Right cardiac atrium (tissue), 5 donors: ENCODE data around the gene FBXW11. TPM values are rescaled to one million over a fixed set of nuclear protein-coding genes. Genes with fewer than 3 reads are reported as not detected.
A peak's percentile ranks its signal among the peaks of the same experiment; 100 is the strongest.

Experiments
- ATAC-seq, 2 donors: fragments of 200-7000 bp; cut with Tn5 transposase; one replicate each; pipeline versions ENCODE4 v1.8.0 to v1.9.1; 2020; ENCODE audit warnings: moderate library complexity in 2 of 2, mild to moderate bottlenecking in 1 of 2
- DNase-seq, 3 donors: peaks; one replicate each; pipeline ENCODE4 v3.0.0-alpha.2; 2020
- H3K27ac ChIP-seq: one replicate; pipeline ENCODE4 v1.5.1; 2013; ENCODE audit warnings: mild to moderate bottlenecking, low read length, control low read depth, moderate library complexity
- H3K27me3 ChIP-seq: one replicate; pipeline ENCODE4 v1.6.1; 2013; ENCODE audit not compliant: control insufficient read depth, insufficient read depth
- H3K4me1 ChIP-seq: one replicate; pipeline ENCODE4 v1.6.1; 2013; ENCODE audit warnings: low read length; ENCODE audit not compliant: control insufficient read depth, insufficient read depth
- H3K4me3 ChIP-seq: one replicate; pipeline ENCODE4 v1.5.1; 2013; ENCODE audit warnings: low read length, control low read depth
- H3K9me3 ChIP-seq: one replicate; pipeline ENCODE4 v1.6.1; 2013; ENCODE audit warnings: low read length; ENCODE audit not compliant: control insufficient read depth
- WGBS: extraction: QIAGEN DNeasy Blood & Tissue Kit; methylation state at CpG from one replicate; pipeline ENCODE4 v1.1.7; 2013; 5-methylcytosine and 5-hydroxymethylcytosine counted together
- intact Hi-C, 4 donors: fragments of 100-400 bp; cut with DNase I; formaldehyde crosslinking; loops; one replicate each; pipeline versions ENCODE4 v1.11.0 to v1.14.0; 2022 to 2023
- polyA plus RNA-seq: library from polyadenylated mRNA; stranded (reverse); fragments of 200-250 nt; gene quantifications from one replicate; pipeline ENCODE4 v1.2.3, GENCODE V29; 2013
- total RNA-seq, 4 donors: library from RNA; stranded (reverse); fragmentation: NEBNext Ultra II Directional; extraction: Animal tissue kit (Norgen Biotek cat#: 25700); gene quantifications; one replicate each; pipeline ENCODE4 v1.2.1, GENCODE V29; 2021
- donor health status: healthy with polysubstance abuse.
- donor health status: DM: no; HTN: yes; CAD: no.
- donor health status: DM: no; HTN: no; CAD: no.
- donor health status: DM: no; HTN: yes; CAD: no; lungs with severe emphysema.
- donor health status: DM: yes; HTN: yes; CAD: no.

FBXW11 gene
- total and polyA plus RNA-seq, 5 donors, result 15.8 to 70.7 (median 65.6) TPM

DNA sequence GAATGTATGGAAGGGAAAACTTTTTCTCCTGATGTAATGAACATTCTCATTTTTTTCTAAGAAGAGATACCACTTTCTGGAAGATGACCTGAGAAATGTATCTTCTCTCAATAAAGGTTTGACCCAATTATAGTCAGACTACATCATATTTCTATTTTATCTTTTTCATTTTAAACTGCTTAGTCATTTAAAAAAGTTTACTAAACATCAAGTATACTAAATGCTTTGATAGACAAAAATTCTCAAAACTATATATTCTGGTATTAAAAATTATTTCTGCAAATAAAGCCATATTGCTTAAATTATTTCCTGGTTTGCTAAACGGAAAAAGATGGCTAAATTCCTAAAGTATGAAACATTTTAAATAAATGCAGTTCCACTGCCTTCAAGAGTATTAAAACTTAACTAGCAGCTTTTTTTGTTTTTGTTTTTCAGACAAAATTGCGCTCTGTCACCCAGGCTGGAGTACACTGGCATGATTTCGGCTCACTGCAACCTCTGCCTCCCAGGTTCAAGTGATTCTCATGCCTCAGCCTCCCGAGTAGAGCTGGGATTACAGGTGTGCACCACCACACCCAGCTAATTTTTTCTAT, 37.1 kb downstream of the FBXW11 start:
- intact Hi-C loops, result no loop called here
- Histone ChIP-seq H3K9me3 (no peaks in the 10 kb centered on the region), H3K4me3 (no peak overlapping the region), H3K4me1 (peaks cover 10% of the 10 kb centered on the region), H3K27ac (no peak overlapping the region), H3K27me3 (no peaks in the 10 kb centered on the region)
- ATAC-seq (no peak), DNase-seq (no peak)
- 90% methylated on average over 4 of the region's 4 CpGs for WGBS

DNA sequence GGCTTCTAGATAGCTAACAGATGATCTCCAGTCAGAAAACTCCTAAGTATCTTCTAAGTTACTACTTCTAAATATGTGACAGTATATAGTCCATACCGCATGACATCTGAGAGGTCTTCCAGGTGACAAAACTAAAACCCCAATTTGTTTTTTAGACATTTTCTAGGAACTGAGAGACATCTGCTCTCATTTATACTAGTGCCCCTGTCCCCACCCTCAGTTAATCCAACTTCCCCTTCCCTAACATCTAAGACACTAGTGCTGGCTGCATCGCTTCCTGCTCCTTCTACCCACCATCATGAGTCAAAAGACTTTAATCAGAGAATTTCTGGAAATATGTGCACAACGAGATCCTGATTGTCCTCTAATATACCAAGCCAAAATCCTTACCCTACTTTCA, 37.9 kb downstream of the FBXW11 start:
- H3K27ac ChIP-seq, result no peak overlapping the region
- H3K4me1 ChIP-seq, result peaks cover 10% of the 10 kb centered on the region
- ATAC-seq (no peak), DNase-seq (no peak)
- H3K27me3 ChIP-seq, result no peaks in the 10 kb centered on the region
- no peak overlapping the region for H3K4me3 ChIP-seq
- 67% methylated on average over 3 of the region's 3 CpGs for WGBS
- H3K9me3 ChIP-seq, result no peaks in the 10 kb centered on the region
- intact Hi-C loops, result no loop called here

DNA sequence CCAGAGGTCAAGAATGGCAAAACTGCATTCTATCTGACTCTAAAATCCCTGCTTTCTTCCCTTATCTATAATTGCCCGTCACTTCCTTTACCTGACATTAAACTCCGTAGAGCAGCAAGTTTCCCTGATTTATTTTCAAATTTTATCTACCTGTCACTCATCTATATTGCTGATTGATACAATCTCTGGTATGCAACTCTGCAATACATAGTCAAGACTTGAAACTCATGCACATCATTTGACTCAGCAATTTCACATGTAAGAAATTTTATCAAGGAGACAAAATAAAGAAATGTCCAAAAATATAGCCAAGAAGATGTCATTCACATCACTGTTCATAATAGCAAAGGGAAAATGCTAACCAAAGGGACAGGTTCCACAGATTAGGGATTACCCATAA, 39.5 kb downstream of the FBXW11 start:
- ATAC-seq, result no peak

DNA sequence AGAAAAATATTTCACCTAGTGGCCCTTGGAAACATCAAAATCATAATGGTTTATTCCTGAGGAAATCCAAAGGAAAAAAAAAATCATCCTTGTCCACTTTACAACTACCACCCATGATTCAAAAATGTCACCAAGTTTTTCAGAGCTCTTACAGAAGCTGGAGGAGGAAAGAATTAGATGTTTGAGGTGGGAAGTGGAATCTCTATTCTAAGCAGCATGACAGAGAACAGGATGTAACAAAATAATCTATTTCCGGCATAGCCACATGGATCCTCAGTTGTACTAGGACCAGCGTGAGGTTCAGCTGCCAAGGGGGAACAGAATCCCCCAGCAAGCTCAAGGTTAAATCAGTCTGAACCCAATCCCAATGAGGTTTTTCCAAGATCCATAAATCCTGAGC, 40.2 kb downstream of the FBXW11 start:
- Histone ChIP-seq H3K27ac (no peak overlapping the region), H3K4me3 (no peak overlapping the region), H3K27me3 (no peaks in the 10 kb centered on the region), H3K9me3 (no peaks in the 10 kb centered on the region), H3K4me1 (peaks cover 9% of the 10 kb centered on the region)
- DNase-seq, result no peak
- peak; percentile 59 to 65 for ATAC-seq
- intact Hi-C loops, result no loop called here
- 40% methylated on average over 2 of the region's 2 CpGs for WGBS

More for the DNA sequence above, 39.5 kb downstream of the FBXW11 start:
- no peak for DNase-seq
- Histone ChIP-seq H3K27me3 (no peaks in the 10 kb centered on the region), H3K4me3 (no peak overlapping the region), H3K27ac (no peak overlapping the region), H3K9me3 (no peaks in the 10 kb centered on the region), H3K4me1 (peaks cover 10% of the 10 kb centered on the region)
- WGBS, result 49% methylated on average over 2 of the region's 2 CpGs
- intact Hi-C loops, result no loop called here

DNA sequence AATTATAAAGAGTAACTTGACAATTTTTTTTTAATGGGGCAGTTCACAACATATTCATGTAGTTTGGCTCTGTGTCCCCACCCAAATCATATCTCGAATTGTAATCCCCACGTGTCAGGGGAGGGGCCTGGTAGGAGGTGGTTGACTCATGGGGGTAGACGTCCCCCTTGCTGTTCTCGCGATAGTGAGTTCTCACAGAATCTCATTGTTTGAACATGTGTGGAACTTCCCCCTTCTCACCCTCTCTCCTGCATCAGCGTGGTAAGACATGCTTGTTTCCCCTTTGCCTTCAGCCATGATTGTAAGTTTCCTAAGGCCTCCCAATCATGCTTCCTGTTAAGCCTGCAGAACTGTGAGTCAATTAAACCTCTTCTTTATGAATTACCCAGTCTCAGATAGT, 40.7 kb downstream of the FBXW11 start:
- DNase-seq (no peak), ATAC-seq (peak in 1 of 2 donors; percentile 22)
- intact Hi-C loops, result no loop called here
- H3K9me3 ChIP-seq, result no peaks in the 10 kb centered on the region
- no peak overlapping the region for H3K4me3 ChIP-seq
- no peak overlapping the region for H3K27ac ChIP-seq
- 70% methylated on average over 6 of the region's 6 CpGs for WGBS
- H3K27me3 ChIP-seq, result no peaks in the 10 kb centered on the region
- H3K4me1 ChIP-seq, result peaks cover 9% of the 10 kb centered on the region

DNA sequence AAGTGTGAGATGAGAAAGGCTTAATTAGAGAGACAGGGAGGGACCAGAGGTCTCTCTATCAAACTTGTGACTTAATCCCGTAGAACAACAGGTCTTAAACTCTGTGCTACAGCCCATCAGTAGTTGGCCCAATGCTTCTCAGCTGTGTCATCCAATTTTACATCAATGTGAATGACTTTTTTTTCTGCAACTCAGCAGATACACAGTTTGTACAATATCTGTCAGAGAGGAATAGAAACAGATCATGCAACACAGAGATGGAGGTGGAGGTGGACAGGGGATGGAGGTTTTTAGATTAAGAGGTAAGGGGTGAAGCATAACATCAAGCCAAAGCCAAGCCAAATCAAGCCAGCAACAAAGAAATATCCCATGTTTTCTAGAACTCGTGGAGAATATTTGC, 43.0 kb downstream of the FBXW11 start:
- 69% methylated on average over 2 of the region's 2 CpGs for WGBS
- H3K4me1 ChIP-seq, result peaks cover 8% of the 10 kb centered on the region
- no peaks in the 10 kb centered on the region for H3K27me3 ChIP-seq
- no peak overlapping the region for H3K4me3 ChIP-seq
- DNase-seq (no peak), ATAC-seq (no peak)
- intact Hi-C loops, result no loop called here
- no peaks in the 10 kb centered on the region for H3K9me3 ChIP-seq
- no peak overlapping the region for H3K27ac ChIP-seq

DNA sequence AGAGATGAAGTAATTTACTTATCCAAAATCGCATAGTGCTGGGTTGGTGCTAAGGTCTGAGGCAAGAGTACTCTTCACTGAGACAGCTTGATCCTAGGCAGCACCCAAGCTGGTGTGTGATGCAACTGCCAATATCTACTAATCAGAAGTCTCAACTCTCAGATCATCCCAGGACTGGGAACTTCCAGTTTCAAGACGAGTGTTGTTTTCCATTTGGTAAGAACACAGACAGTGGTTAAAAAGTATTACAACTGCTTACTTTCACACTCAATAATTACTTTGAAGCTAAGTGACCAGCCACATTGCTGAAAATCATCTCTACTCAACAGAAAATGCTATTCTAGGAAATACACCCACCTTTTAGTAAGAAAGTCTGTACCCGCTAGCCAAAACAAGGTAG, 45.3 kb downstream of the FBXW11 start:
- ATAC-seq (peak; percentile 55 to 79), DNase-seq (no peak)
- H3K27ac ChIP-seq, result no peak overlapping the region
- H3K27me3 ChIP-seq, result no peaks in the 10 kb centered on the region
- H3K9me3 ChIP-seq, result no peaks in the 10 kb centered on the region
- peaks cover 12% of the 10 kb centered on the region for H3K4me1 ChIP-seq
- intact Hi-C loops, result no loop called here
- H3K4me3 ChIP-seq, result no peak overlapping the region
- 56% methylated on average over 3 of the region's 3 CpGs for WGBS

DNA sequence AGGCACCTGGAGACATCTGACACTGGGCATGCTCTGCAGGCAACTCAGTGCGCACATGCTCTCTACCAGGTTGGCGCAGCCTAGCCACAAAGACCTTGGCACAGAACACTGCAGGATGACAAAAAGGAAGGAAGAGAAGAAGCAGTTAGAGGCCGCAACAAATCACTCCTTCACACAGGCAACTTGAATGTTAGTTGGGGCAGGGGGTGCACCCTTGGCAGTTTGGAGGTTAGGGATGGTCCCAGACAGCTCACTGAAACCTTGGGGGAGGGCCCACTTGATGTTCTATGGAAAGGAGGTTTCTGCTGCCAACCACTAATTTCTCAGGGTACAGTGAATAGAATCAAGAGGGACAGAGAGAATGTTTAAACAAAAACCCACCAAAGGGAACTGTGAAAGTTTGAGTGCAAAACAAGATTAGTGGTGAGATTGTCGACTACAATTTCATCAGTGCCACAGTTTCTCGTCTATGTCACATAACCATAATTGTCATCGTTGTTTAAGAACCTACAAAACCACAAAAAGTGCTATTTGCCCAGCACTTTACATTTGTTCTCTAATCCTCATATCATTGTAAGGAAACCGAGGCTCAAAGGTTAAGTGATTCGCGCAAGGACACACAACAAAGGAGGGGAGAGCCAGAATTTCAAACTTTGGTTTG, 48.7 kb downstream of the FBXW11 start:
- intact Hi-C loops, result no loop called here
- DNase-seq (no peak), ATAC-seq (peak in 1 of 2 donors; percentile 36)
- peak overlapping the region; percentile 6 for H3K27ac ChIP-seq
- WGBS, result 77% methylated on average over 9 of the region's 9 CpGs
- H3K27me3 ChIP-seq, result no peaks in the 10 kb centered on the region
- no peak overlapping the region for H3K4me3 ChIP-seq
- peaks cover 13% of the 10 kb centered on the region for H3K4me1 ChIP-seq
- no peaks in the 10 kb centered on the region for H3K9me3 ChIP-seq

DNA sequence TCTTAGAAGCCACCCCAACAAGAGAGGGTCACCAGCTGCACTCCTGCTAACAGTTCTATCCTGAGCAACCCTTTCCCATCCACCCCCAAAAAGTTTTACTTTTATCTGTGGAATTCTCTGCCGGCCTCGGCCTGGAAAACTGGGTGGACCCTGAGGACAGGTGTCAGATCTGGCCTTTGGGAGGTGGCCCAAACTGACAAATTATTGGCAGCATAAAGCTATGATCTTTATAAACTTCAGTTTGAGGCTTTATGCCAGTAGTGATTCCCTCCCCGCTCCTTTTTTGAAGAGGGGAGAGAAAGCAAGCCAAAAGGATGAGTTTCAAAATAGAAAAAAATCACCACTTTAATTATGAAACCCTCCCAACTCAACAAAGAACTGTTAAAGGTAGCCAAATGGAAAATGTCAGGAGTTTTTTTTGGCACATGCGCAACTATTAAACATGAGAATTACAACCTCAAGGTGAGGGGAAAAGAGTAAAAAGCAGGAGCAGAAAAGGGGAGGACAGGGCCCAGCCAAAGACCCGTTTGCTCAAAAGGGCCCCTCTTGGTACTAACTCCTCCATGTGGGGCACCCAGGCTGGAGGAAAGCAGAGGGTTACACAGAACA, 49.4 kb downstream of the FBXW11 start:
- no peaks in the 10 kb centered on the region for H3K9me3 ChIP-seq
- 38% methylated on average over 5 of the region's 5 CpGs for WGBS
- no peak overlapping the region for H3K4me3 ChIP-seq
- peak in 1 of 2 donors; percentile 17 for ATAC-seq
- peak overlapping the region; percentile 64 for H3K27ac ChIP-seq
- H3K27me3 ChIP-seq, result no peaks in the 10 kb centered on the region
- peaks cover 13% of the 10 kb centered on the region for H3K4me1 ChIP-seq
- intact Hi-C loops, result no loop called here
- DNase-seq, result no peak

DNA sequence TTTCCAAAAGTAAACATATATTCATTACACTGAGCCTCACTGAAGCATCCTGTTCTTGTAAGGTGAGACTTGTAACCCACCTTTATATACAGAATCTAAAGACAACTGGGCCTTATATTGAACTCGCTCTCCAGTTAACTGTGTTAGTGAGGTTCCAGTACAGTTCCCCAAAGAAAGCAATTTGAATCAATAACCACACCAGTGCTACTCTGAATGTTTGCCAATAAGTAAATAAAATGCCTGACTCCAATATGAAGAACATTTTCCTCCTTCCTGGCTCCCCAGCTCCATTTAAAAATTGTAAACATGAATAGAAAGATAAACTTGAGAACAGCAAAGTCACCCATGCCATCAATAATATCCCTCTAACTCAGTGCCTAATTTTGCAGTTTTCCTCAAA, 50.1 kb downstream of the FBXW11 start:
- H3K4me1 ChIP-seq, result peaks cover 13% of the 10 kb centered on the region
- ATAC-seq, result no peak
- no peak overlapping the region for H3K27ac ChIP-seq
- 98% methylated on average over 1 of the region's 1 CpG for WGBS
- no peaks in the 10 kb centered on the region for H3K9me3 ChIP-seq
- no peaks in the 10 kb centered on the region for H3K27me3 ChIP-seq
- intact Hi-C loops, result no loop called here
- DNase-seq, result no peak
- no peak overlapping the region for H3K4me3 ChIP-seq

DNA sequence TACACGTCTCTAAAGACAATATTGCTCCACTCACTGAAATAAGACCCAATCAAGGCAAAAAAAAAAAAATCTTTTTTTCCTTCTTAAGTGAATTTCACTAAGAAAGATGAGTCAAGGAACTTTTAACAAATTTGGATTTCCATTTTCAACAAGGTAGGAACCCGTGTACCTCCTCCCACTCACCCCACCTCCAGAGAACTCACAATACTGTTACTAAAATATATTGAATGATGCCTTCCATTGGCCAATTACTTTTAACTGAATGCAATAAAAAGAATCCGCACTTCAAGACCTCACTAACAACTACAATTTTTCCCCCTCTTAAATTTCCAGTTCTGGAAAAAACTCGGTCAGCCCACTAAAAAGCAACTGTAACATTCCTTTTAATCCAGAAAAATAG, 50.7 kb downstream of the FBXW11 start:
- ATAC-seq, result no peak
- intact Hi-C loops, result no loop called here
- no peaks in the 10 kb centered on the region for H3K27me3 ChIP-seq
- peaks cover 13% of the 10 kb centered on the region for H3K4me1 ChIP-seq
- WGBS, result 89% methylated on average over 4 of the region's 4 CpGs
- H3K4me3 ChIP-seq, result no peak overlapping the region
- no peak overlapping the region for H3K27ac ChIP-seq
- DNase-seq, result no peak
- no peaks in the 10 kb centered on the region for H3K9me3 ChIP-seq
